Measurements from ENCODE around the gene AOPEP.

- TF ChIP-seq POLR2AphosphoS5 (IDR thresholded peaks at IDR 0.05) (no peak), CTCF (IDR thresholded peaks at IDR 0.05) (no peak), POLR2A (IDR thresholded peaks at IDR 0.05; ENCODE audit: low read depth) (no peak), EP300 (IDR thresholded peaks at IDR 0.05) (no peak)
Measured at GRCh38 chr9:94787266-94787665, 60.8 kb downstream of the AOPEP start.

All from esophagus muscularis mucosa (tissue), 4 donors.